GM19099 (cell line): ENCODE data around the gene SLC41A1.

Source experiments
- POLR2A ChIP-seq: IDR thresholded peaks from 3 replicates; pipeline ENCODE4 v1.6.1; 2011; ENCODE audit warnings: low read depth; ENCODE audit not compliant: insufficient read length; ENCODE audit errors: extremely low read depth

SLC41A1 gene

GRCh38 chr1:205782627-205783432 lies 30.2 kb downstream of the SLC41A1 start:
- TF ChIP-seq POLR2A: no peak

DNA sequence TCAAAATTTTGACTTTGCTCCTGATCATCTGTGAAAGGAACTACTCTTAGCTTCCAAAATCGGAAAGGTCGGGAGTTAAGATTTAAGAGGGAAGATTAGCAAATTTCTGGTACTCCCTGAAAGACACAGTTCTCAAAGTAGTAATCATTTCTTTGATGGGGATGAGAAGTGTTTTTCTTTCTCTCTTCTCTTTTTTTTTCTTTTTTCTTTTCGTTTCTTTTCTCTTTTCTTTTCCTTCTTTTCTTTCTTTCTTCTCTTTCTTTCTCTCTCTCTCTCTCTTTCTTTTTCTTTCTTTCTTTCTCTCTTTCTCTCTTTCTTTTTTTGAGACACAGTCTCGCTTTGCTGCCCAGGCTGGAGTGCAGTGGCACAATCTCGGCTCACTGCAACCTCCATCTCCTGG lies 32.7 kb downstream of the SLC41A1 start:
- TF ChIP-seq POLR2A: no peak

DNA sequence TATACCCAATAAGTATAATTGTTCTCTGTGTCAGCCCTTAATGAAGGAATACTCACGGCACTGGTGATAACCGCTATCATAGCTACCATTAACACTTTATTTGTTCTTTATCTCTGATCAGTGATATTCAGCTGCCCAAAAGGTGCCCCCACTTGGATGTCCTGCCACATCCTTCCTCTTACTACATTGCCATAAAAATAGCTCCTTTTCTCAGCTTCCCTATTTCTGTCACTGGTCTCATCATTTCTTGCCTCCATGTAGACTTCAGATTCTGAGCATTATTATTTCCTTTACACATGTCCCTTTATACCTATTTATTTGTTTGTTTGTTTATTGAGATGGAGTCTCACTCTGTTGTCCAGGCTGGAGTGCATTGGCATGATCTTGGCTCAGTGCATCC lies 35.0 kb downstream of the SLC41A1 start:
- no peak for TF ChIP-seq POLR2A

DNA sequence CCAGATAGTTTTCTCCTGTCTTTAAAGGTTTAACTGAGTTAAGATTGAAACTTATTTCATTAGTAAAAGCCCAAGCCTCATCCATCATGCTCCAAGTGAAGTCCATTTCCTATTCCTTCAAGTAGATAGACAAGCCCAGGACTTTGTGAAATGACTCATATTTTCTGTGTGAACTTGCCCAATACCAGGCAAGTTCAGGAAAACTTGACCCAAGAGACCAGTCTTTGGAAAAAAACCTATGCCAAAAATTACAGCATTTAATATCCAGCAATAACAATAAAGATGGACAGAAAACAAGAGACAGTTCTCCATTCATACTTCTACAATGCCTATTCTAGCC lies 37.3 kb downstream of the SLC41A1 start:
- no peak for TF ChIP-seq POLR2A

GRCh38 chr1:205775015-205775716 lies 37.8 kb downstream of the SLC41A1 start, which contains the start of gene RAB29:
Gene RAB29 (minus strand): TSS chr1:205775482. CDS start chr1:205774956, 526 bp downstream.
- peak; percentile 60 for TF ChIP-seq POLR2A

GRCh38 chr1:205774198-205775014 lies 38.6 kb downstream of the SLC41A1 start:
- TF ChIP-seq POLR2A: peak; percentile 37

GRCh38 chr1:205772607-205773032 lies 40.4 kb downstream of the SLC41A1 start:
- peak; percentile 7 for TF ChIP-seq POLR2A

DNA sequence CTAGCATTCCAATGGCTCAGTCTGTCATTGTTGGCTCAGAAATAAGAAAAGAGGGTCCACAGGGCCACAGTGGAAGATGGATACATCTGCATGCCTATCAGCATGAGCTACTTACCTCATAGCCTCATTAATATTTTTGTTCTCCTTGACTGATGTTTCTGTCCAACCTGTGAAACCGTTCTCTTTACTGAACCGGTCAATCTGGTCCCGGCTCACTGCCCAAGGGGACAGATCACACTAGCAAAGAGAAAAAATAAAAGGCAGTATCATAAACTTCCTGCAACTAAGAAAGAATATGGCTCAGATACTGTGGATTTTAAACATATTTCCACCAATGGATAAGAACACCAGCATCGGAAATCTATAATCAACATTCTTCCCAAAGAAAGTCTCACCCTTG lies 42.4 kb downstream of the SLC41A1 start:
- TF ChIP-seq POLR2A: no peak

GRCh38 chr1:205769641-205770365 lies 43.2 kb downstream of the SLC41A1 start:
- TF ChIP-seq POLR2A: no peak

- TF ChIP-seq POLR2A: no peak
Observed at GRCh38 chr1:205767248-205767647, 45.8 kb downstream of the SLC41A1 start.

- TF ChIP-seq POLR2A: no peak
Observed at GRCh38 chr1:205766570-205766969, 46.4 kb downstream of the SLC41A1 start.

GRCh38 chr1:205766038-205766437 lies 47.0 kb downstream of the SLC41A1 start:
- no peak for TF ChIP-seq POLR2A

GRCh38 chr1:205764578-205764977 lies 48.4 kb downstream of the SLC41A1 start:
- TF ChIP-seq POLR2A: no peak

- no peak for TF ChIP-seq POLR2A
Observed at GRCh38 chr1:205763980-205764379, 49.0 kb downstream of the SLC41A1 start.

- TF ChIP-seq POLR2A: no peak
Observed at GRCh38 chr1:205760606-205761005, 52.4 kb downstream of the SLC41A1 start.

DNA sequence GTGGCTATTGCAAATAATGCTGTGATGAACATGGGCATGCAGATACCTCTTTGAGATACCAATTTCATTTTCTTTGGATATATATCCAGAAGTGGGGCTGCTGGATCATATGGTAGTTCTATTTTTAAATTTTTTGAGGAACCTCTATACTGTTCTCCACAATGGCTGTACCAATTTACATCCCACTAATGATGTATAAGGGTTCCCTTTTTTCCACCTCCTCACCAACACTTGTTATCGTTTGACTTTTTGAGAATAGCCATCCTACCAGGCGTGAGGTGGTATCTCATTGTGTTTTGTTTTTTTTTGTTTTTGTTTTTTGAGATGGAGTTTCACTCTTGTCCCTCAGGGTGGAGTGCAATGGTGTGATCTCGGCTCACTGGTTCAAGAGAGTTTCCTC lies 56.4 kb downstream of the SLC41A1 start:
- no peak for TF ChIP-seq POLR2A

GRCh38 chr1:205754857-205755256 lies 58.1 kb downstream of the SLC41A1 start:
- TF ChIP-seq POLR2A: no peak
